ENCODE measurements around the gene CPSF3.
"Not testable (repeated sequence)": the region's sequence is repeated elsewhere in the genome, so short reads cannot be mapped to it uniquely, and the experiment has no call there.

Gene CPSF3

GRCh38 chr2:9492927-9493326, 69.5 kb downstream of the CPSF3 start:
- DNase-seq (ENCODE audit: low read depth, low spot score): no peak
- in situ Hi-C loops (cut with HindIII; ENCODE audit: low sequenced_read_pairs): no loop called here

GRCh38 chr2:9493478-9493877, 70.0 kb downstream of the CPSF3 start:
- no peak for DNase-seq (ENCODE audit: low read depth, low spot score)
- in situ Hi-C loops (cut with HindIII; ENCODE audit: low sequenced_read_pairs): no loop called here
- no peak overlapping the region for H3K4me3 ChIP-seq (ENCODE audit: low read depth, low read length)
- TF ChIP-seq, protein P1, sequence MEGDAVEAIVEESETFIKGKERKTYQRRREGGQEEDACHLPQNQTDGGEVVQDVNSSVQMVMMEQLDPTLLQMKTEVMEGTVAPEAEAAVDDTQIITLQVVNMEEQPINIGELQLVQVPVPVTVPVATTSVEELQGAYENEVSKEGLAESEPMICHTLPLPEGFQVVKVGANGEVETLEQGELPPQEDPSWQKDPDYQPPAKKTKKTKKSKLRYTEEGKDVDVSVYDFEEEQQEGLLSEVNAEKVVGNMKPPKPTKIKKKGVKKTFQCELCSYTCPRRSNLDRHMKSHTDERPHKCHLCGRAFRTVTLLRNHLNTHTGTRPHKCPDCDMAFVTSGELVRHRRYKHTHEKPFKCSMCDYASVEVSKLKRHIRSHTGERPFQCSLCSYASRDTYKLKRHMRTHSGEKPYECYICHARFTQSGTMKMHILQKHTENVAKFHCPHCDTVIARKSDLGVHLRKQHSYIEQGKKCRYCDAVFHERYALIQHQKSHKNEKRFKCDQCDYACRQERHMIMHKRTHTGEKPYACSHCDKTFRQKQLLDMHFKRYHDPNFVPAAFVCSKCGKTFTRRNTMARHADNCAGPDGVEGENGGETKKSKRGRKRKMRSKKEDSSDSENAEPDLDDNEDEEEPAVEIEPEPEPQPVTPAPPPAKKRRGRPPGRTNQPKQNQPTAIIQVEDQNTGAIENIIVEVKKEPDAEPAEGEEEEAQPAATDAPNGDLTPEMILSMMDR (IDR thresholded peaks at IDR 0.05; ENCODE audit: low read depth, low read length): no peak

More at GRCh38 chr2:9492927-9493326, 69.5 kb downstream of the CPSF3 start:
- no peak overlapping the region for H3K4me3 ChIP-seq (ENCODE audit: low read depth, low read length)
- TF ChIP-seq, protein P1 (IDR thresholded peaks at IDR 0.05; ENCODE audit: low read depth, low read length): no peak

DNA sequence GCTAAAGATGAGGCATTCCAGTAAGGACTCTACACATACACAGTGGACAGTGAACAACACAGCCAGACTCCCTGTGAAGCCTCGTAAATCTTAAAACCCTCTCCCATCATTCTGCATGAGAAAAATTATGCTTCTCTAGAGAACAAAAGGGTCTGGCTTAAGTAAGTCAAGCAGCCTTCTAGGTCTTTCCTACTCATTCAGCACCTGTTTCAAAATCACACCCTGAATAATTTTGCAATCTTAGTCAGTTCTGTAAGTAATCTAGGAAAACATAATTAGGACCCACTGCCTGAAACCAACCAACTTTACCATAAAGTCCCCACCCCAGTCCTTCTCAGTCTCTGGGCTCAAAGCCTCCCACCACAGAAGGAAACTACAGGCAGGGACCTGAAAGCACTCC, 70.6 kb downstream of the CPSF3 start:
- DNase-seq (ENCODE audit: low read depth, low spot score): no peak

DNA sequence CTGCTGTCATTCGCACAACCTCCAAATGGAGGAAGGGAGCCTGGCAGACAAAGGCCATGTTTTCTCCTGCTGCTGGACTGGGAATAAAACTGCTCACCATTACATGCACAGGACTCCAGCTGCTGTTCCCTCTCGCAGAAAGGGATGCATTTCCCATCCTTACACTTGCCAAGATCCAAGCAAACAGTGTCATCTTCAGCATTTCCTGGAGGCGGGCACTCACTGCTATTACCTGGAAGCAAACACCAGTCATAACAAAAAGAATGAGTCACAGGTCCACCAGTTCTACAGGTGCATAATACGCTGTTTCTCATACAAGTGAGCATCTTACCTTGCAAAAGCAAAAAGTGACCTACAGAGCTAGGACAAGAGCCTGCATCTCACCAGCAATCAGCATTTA, 73.6 kb downstream of the CPSF3 start:
- TF ChIP-seq, protein P1 (IDR thresholded peaks at IDR 0.05; ENCODE audit: low read depth, low read length): no peak
- DNase-seq (ENCODE audit: low read depth, low spot score): no peak
- in situ Hi-C loops (cut with HindIII; ENCODE audit: low sequenced_read_pairs): no loop called here
- H3K4me3 ChIP-seq (ENCODE audit: low read depth, low read length): no peak overlapping the region

More for the DNA sequence above, 70.6 kb downstream of the CPSF3 start:
- in situ Hi-C loops (cut with HindIII; ENCODE audit: low sequenced_read_pairs): no loop called here
- TF ChIP-seq, protein P1 (IDR thresholded peaks at IDR 0.05; ENCODE audit: low read depth, low read length): no peak
- no peak overlapping the region for H3K4me3 ChIP-seq (ENCODE audit: low read depth, low read length)

- DNase-seq (ENCODE audit: low read depth, low spot score): peak; percentile 37
- H3K4me3 ChIP-seq (ENCODE audit: low read depth, low read length): no peak overlapping the region
- in situ Hi-C loops (cut with HindIII; ENCODE audit: low sequenced_read_pairs): no loop called here
- TF ChIP-seq, protein P1 (IDR thresholded peaks at IDR 0.05; ENCODE audit: low read depth, low read length): no peak
Measured at GRCh38 chr2:9498210-9498609, 74.8 kb downstream of the CPSF3 start.

DNA sequence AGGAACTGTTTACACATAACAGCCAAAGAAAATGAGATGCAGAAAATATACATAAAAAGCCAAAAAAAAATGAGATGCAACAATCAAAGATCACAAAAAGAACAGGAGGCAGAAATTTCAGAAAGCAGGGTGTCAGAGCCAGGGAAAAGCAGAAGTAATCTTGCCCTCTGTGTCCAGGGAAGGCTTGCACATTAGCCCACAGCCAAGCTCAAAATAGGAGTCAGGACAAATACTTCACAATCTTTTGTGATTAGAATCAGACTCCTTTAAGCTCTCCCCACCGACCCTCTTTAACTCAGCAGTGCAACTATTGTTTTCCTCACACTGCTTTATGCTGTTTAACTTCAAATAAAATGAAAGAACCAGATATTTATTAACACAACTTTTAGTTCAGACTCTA, 85.5 kb downstream of the CPSF3 start:
- TF ChIP-seq, protein P1 (IDR thresholded peaks at IDR 0.05; ENCODE audit: low read depth, low read length): no peak
- in situ Hi-C loops (cut with HindIII; ENCODE audit: low sequenced_read_pairs): no loop called here
- DNase-seq (ENCODE audit: low read depth, low spot score): no peak
- H3K4me3 ChIP-seq (ENCODE audit: low read depth, low read length): no peak overlapping the region

GRCh38 chr2:9513946-9514345, 90.5 kb downstream of the CPSF3 start:
- DNase-seq (ENCODE audit: low read depth, low spot score); in situ Hi-C loops (cut with HindIII; ENCODE audit: low sequenced_read_pairs); H3K4me3 ChIP-seq (ENCODE audit: low read depth, low read length): not testable (repeated sequence)

All from astrocyte of the spinal cord (primary cell).